HL-60 (cell line): ENCODE results near the gene PTDSS2.

ENCODE experiments used
- DNase-seq, 2 experiments: peaks; one replicate each; pipeline ENCODE4 v3.0.0-alpha.2; 2010 to 2020; ENCODE audit warnings: low read depth in 1 of 2, low spot score in 1 of 2
- H3K27ac ChIP-seq: fragments of 250-450 bp; sonication (Bioruptor Pico); replicated peaks from 2 replicates; pipeline ENCODE4 v1.5.1; 2020; ENCODE audit warnings: mild to moderate bottlenecking, moderate library complexity
- H3K27me3 ChIP-seq: fragments of 250-450 bp; sonication (Bioruptor Pico); 2 replicates; pipeline ENCODE4 v1.5.1; 2021; ENCODE audit warnings: mild to moderate bottlenecking, moderate library complexity; ENCODE audit not compliant: insufficient read depth, poor library complexity, severe bottlenecking
- H3K4me3 ChIP-seq: replicated peaks from 2 replicates; pipeline ENCODE4 v1.5.1; 2011; ENCODE audit warnings: mild to moderate bottlenecking, control low read depth, low read length; ENCODE audit not compliant: insufficient read depth
- GABPA ChIP-seq: IDR thresholded peaks from 2 replicates; pipeline ENCODE4 v1.6.1; 2012; ENCODE audit warnings: low read depth
- POLR2AphosphoS5 ChIP-seq: IDR thresholded peaks from 2 replicates; pipeline ENCODE4 v1.6.1; 2012; ENCODE audit warnings: low read depth
- SPI1 ChIP-seq: IDR thresholded peaks from 2 replicates; pipeline ENCODE4 v1.6.1; 2012; ENCODE audit warnings: low read depth, mild to moderate bottlenecking, borderline replicate concordance
- TF ChIP-seq, protein P1 (sequence below): IDR thresholded peaks from 2 replicates; pipeline ENCODE4 v1.6.1; 2012; ENCODE audit warnings: low read depth; ENCODE audit not compliant: insufficient replicate concordance
- TF ChIP-seq, protein P2 (sequence below): IDR thresholded peaks from one replicate; pipeline ENCODE4 v1.5.1; 2011; ENCODE audit warnings: low read length, control low read depth, inconsistent platforms; ENCODE audit not compliant: insufficient read depth

PTDSS2 gene

DNA sequence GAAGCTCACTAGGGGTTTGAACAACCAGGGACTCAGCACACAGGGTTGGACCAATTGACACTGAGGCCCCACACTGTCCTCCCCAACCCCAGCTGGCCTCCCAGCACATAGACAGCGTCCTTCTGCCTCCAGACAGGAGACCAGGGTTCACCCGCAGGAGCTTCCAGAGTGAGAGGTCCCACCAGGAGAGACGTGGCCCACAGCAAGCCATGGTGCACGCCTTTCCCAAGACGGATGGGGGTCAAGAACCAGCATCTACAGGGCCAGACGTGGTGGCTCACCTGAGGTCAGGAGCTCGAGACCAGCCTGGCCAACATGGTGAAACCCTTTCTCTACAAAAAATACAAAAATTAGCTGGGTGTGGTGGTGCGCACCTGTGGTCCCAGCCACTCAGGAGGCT is 23.2 kb upstream of the PTDSS2 start:
- no peak for DNase-seq
- H3K27me3 ChIP-seq = no peaks in the 10 kb centered on the region
- H3K27ac ChIP-seq = no peak overlapping the region
- no peak overlapping the region for H3K4me3 ChIP-seq
- TF ChIP-seq, protein P1, sequence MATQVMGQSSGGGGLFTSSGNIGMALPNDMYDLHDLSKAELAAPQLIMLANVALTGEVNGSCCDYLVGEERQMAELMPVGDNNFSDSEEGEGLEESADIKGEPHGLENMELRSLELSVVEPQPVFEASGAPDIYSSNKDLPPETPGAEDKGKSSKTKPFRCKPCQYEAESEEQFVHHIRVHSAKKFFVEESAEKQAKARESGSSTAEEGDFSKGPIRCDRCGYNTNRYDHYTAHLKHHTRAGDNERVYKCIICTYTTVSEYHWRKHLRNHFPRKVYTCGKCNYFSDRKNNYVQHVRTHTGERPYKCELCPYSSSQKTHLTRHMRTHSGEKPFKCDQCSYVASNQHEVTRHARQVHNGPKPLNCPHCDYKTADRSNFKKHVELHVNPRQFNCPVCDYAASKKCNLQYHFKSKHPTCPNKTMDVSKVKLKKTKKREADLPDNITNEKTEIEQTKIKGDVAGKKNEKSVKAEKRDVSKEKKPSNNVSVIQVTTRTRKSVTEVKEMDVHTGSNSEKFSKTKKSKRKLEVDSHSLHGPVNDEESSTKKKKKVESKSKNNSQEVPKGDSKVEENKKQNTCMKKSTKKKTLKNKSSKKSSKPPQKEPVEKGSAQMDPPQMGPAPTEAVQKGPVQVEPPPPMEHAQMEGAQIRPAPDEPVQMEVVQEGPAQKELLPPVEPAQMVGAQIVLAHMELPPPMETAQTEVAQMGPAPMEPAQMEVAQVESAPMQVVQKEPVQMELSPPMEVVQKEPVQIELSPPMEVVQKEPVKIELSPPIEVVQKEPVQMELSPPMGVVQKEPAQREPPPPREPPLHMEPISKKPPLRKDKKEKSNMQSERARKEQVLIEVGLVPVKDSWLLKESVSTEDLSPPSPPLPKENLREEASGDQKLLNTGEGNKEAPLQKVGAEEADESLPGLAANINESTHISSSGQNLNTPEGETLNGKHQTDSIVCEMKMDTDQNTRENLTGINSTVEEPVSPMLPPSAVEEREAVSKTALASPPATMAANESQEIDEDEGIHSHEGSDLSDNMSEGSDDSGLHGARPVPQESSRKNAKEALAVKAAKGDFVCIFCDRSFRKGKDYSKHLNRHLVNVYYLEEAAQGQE = no peak
- TF ChIP-seq POLR2AphosphoS5 (no peak), GABPA (no peak), SPI1 (no peak)
- TF ChIP-seq, protein P2, sequence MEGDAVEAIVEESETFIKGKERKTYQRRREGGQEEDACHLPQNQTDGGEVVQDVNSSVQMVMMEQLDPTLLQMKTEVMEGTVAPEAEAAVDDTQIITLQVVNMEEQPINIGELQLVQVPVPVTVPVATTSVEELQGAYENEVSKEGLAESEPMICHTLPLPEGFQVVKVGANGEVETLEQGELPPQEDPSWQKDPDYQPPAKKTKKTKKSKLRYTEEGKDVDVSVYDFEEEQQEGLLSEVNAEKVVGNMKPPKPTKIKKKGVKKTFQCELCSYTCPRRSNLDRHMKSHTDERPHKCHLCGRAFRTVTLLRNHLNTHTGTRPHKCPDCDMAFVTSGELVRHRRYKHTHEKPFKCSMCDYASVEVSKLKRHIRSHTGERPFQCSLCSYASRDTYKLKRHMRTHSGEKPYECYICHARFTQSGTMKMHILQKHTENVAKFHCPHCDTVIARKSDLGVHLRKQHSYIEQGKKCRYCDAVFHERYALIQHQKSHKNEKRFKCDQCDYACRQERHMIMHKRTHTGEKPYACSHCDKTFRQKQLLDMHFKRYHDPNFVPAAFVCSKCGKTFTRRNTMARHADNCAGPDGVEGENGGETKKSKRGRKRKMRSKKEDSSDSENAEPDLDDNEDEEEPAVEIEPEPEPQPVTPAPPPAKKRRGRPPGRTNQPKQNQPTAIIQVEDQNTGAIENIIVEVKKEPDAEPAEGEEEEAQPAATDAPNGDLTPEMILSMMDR = no peak

DNA sequence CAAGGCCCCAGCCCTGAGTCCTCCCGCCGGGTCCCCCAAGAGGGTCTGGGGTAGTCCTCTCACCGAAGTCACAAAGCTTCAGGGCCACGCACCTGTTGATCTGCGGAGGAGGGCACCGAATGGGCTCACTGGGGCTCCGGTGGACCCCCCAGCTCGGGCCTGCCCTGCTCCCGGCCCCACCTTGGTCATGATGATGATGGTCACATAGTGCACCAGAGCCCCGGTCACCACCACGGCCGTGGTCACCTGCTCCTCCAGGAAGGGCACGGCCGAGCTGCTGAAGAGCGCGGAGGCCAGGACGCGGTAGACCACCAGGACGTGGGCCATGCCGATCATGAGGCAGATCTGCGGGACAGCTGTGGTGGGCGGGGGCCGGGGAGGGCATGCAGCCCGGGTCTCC is 21.8 kb upstream of the PTDSS2 start:
- Histone ChIP-seq H3K4me3 (no peak overlapping the region), H3K27ac (no peak overlapping the region)

DNA sequence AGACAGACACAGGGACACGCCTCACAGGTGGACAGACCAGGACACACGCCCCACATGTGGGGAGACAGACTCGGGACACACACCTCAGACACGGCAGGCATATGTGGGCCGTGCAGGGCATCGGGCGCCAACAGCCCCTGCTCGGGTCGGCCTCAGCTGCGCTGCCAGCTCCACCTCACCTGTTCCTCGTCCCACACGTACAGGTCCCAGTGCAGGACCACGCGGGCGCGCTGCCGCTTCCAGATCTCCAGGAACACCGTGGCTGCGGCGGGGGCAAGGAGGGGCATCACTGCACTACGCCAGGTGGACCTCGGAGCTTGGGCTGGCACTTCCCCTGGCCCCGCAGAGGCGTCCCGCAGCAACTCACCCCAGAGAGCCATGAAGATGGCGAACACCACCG is 20.7 kb upstream of the PTDSS2 start:
- Histone ChIP-seq H3K27me3 (no peaks in the 10 kb centered on the region), H3K27ac (no peak overlapping the region), H3K4me3 (no peak overlapping the region)
- DNase-seq = no peak
- no peak for TF ChIP-seq POLR2AphosphoS5
- TF ChIP-seq SPI1 = no peak
- TF ChIP-seq GABPA = no peak
- TF ChIP-seq, protein P1 = no peak

More for the DNA sequence above, 21.8 kb upstream of the PTDSS2 start:
- no peaks in the 10 kb centered on the region for H3K27me3 ChIP-seq
- no peak for TF ChIP-seq GABPA
- no peak for DNase-seq

DNA sequence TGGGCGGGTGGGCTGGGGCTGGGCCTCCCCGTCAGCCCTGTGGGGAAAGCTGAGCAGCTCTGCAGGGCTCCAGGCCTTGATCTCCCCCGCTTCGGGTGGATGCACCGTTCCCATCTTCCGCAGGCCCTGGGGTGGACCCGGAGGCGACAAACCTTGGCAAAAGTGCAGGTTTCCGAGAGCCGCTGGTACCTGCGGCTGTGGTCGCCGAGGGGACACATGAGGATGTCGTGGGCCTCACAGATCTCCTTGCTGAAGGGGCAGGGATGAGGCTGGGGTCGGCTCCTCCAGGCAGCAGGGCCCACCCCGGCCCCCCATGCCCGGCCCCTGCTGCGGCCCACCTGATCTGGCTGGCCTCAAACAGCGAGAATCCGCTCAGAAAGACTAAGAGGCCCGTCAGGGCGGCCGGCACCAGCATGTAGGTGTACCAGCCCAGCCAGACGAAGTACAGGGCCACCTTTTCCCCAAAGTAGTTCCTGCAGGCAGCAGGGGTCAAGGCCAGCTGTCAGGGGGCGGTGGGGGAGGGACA is 20.1 kb upstream of the PTDSS2 start:
- Histone ChIP-seq H3K27ac (no peak overlapping the region), H3K4me3 (no peak overlapping the region), H3K27me3 (no peaks in the 10 kb centered on the region)
- DNase-seq = no peak
- TF ChIP-seq, protein P2 = no peak
- TF ChIP-seq SPI1 = no peak
- TF ChIP-seq, protein P1 = no peak
- TF ChIP-seq POLR2AphosphoS5 = no peak
- TF ChIP-seq GABPA = no peak
